ENCODE measurements around the gene TBL1X.

- TF ChIP-seq EZH2 (IDR thresholded peaks at IDR 0.05; ENCODE audit: low read length, unreplicated experiment) (no peak), CTCF (conservative IDR thresholded peaks at IDR 0.05; ENCODE audit: low read depth, low read length) (no peak)
Measured at GRCh38 chrX:9434051-9434550, 30.8 kb upstream of the TBL1X start.
